Kidney (tissue), 14 donors: ENCODE results near the gene ZNF638. TPM values are rescaled to one million over a fixed set of nuclear protein-coding genes. Genes with fewer than 3 reads are reported as not detected.

Source experiments
- DNase-seq, 5 donors: peaks; one replicate each; pipeline ENCODE4 v3.0.0-alpha.2; 2013 to 2020
- FAIRE-seq: peaks from 2 replicates; lab custom pipeline; 2012; peaks lifted over from hg19 to GRCh38; lab: Jason Lieb, UNC
- H3K27ac ChIP-seq, 2 donors: one replicate each; pipeline ENCODE4 v1.7.0; 2013; ENCODE audit warnings: low read depth in 2 of 2, low read length in 2 of 2, inconsistent platforms in 1 of 2
- H3K27me3 ChIP-seq: one replicate; pipeline ENCODE4 v1.7.1; 2013; ENCODE audit warnings: low read length, inconsistent platforms; ENCODE audit not compliant: control insufficient read depth, insufficient read depth
- H3K36me3 ChIP-seq, 3 donors: one replicate each; pipeline versions ENCODE4 v1.7.0 to v1.7.1; 2013; ENCODE audit warnings: low read length in 3 of 3, control low read depth in 1 of 3, inconsistent platforms in 1 of 3; ENCODE audit not compliant: insufficient read depth in 3 of 3, control insufficient read depth in 2 of 3
- H3K4me1 ChIP-seq, 3 donors: one replicate each; pipeline versions ENCODE4 v1.7.0 to v1.7.1; 2013; ENCODE audit warnings: low read length in 3 of 3, inconsistent platforms in 1 of 3, low read depth in 1 of 3; ENCODE audit not compliant: control insufficient read depth in 2 of 3, insufficient read depth in 2 of 3
- H3K4me3 ChIP-seq, 3 donors: one replicate each; pipeline versions ENCODE4 v1.7.0 to v1.8.1; 2013; ENCODE audit warnings: low read length in 3 of 3, control low read depth in 1 of 3, inconsistent platforms in 1 of 3
- H3K9ac ChIP-seq, 3 donors: one replicate each; pipeline versions ENCODE4 v1.7.0 to v1.7.1; 2013; ENCODE audit warnings: low read length in 3 of 3, control low read depth in 1 of 3, inconsistent platforms in 1 of 3
- H3K9me3 ChIP-seq, 3 donors: one replicate each; pipeline versions ENCODE4 v1.7.0 to v1.7.1; 2013; ENCODE audit warnings: low read length in 3 of 3, control low read depth in 1 of 3, inconsistent platforms in 1 of 3; ENCODE audit not compliant: control insufficient read depth in 2 of 3, insufficient read depth in 1 of 3
- CTCF ChIP-seq: IDR thresholded peaks from 3 replicates; pipeline ENCODE4 v1.5.1; 2012; ENCODE audit warnings: mild to moderate bottlenecking, moderate library complexity, borderline replicate concordance; ENCODE audit not compliant: insufficient read depth; ENCODE audit errors: extremely low read depth
- intact Hi-C: fragments of 100-400 bp; cut with DNase I; formaldehyde crosslinking; loops from one replicate; pipeline ENCODE4 v1.11.1; 2022
- polyA plus RNA-seq: library from polyadenylated mRNA; stranded (reverse); fragments of 350-450 nt; fragmentation: Illumina TruSeq; extraction: RNeasy Lipid Tissue Mini Kit (QIAGEN cat#74804); gene quantifications from one replicate; pipeline ENCODE4 v1.2.3, GENCODE V29; 2014; ENCODE audit warnings: low read depth, low replicate concordance; ENCODE audit not compliant: insufficient read depth
- total RNA-seq: library from RNA; stranded (reverse); fragmentation: NEBNext Ultra II Directional; extraction: Animal tissue kit (Norgen Biotek cat#: 25700); gene quantifications from one replicate; pipeline ENCODE4 v1.2.1, GENCODE V29; 2021
- donor health status: control.
- donor health status: control.
- donor health status: control.
- donor health status: control.
- donor health status: control.
- donor health status: DM: yes; HTN: yes; CAD: no.
- donor health status: Normal renal cell carcinoma (clear cell type).

The ZNF638 gene
- total and polyA plus RNA-seq, 2 donors from 2014 or later = 84.8 to 122 TPM

GRCh38 chr2:71465356-71465755, 133.8 kb downstream of the ZNF638 start:
- no peak for TF ChIP-seq CTCF
- Histone ChIP-seq H3K36me3 (no peaks in the 10 kb centered on the region), H3K27me3 (peaks cover 17% of the 10 kb centered on the region), H3K4me3 (no peak overlapping the region), H3K9ac (no peak overlapping the region), H3K27ac (no peak overlapping the region), H3K4me1 (peaks cover 0 to 3% (median 0%) of the 10 kb centered on the region in 3 donors), H3K9me3 (no peaks in the 10 kb centered on the region)
- intact Hi-C loops = no loop called here
- FAIRE-seq = no peak
- DNase-seq = no peak

- no peak overlapping the region for H3K9ac ChIP-seq
- intact Hi-C loops = no loop called here
- FAIRE-seq = no peak
These were observed 134.3 kb downstream of the ZNF638 start for GRCh38 chr2:71465961-71466300.

GRCh38 chr2:71466301-71467179, 135.0 kb downstream of the ZNF638 start:
- intact Hi-C loops = no loop called here
- no peaks in the 10 kb centered on the region for H3K36me3 ChIP-seq
- H3K9ac ChIP-seq = peak overlapping the region in 2 of 3 donors; percentile 5 to 55
- no peaks in the 10 kb centered on the region for H3K4me1 ChIP-seq
- no peak for FAIRE-seq
- peak; percentile 73 to 82 (median 76) for DNase-seq
- H3K9me3 ChIP-seq = no peaks in the 10 kb centered on the region
- TF ChIP-seq CTCF = no peak
- H3K27ac ChIP-seq = no peak overlapping the region
- peaks cover 17% of the 10 kb centered on the region for H3K27me3 ChIP-seq
- H3K4me3 ChIP-seq = peak overlapping the region; percentile 14 to 80 (median 63)

More at GRCh38 chr2:71465961-71466300, 134.3 kb downstream of the ZNF638 start:
- H3K4me1 ChIP-seq = peaks cover 0 to 3% (median 0%) of the 10 kb centered on the region in 3 donors
- no peak for DNase-seq
- H3K9me3 ChIP-seq = no peaks in the 10 kb centered on the region
- no peaks in the 10 kb centered on the region for H3K36me3 ChIP-seq
- H3K27ac ChIP-seq = no peak overlapping the region
- no peak for TF ChIP-seq CTCF
- H3K27me3 ChIP-seq = peaks cover 17% of the 10 kb centered on the region
- H3K4me3 ChIP-seq = peak overlapping the region in 2 of 3 donors; percentile 63 to 80
